ENCODE results near the gene MRAP2.

The MRAP2 gene

DNA sequence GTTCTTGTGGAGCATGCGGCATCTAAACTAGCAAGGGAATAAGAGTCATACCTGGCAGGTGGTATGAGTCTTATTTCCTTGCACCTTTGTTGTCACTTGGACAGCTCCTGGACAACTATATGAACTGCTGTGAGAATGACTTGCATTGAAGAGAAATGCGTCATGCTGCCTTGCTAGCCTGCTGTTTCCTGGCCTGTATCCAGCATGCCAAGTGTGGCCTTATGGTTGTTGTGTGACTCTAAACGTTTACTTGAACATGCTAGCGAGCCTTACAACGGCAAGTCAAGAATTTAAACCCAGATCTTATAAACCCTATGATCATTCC lies 103.4 kb downstream of the MRAP2 start:
- DNase-seq, result no peak

- no peak for DNase-seq
Observed at GRCh38 chr6:84137989-84138575, 104.5 kb downstream of the MRAP2 start.

GRCh38 chr6:84139311-84139710 lies 105.7 kb downstream of the MRAP2 start:
- DNase-seq, result no peak

All from NCI-H187 (cell line).